ENCODE measurements around the gene ADD1.

Gene ADD1

DNA sequence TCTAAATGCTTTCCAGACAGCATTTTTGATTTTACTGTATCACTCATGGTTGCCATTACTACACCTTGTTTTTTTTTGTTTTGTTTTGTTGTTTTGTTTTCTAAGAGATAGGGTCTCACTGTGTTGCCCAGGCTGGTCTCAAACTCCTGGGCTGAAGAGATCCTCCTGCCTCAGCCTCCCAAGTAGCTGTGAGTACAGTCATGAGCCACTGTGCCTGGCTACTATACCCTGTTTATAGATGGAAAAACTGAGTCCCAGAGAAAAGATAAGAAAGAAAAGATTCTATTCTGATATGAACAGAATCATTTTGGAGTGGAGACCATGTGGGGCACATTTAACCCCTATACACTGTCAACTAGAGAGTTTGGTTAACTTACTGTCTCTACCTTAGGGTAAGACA lies 20.0 kb downstream of the ADD1 start:
- H3K4me3 ChIP-seq (replicated peaks; ENCODE audit: low read depth, low read length): no peak overlapping the region
- DNase-seq (ENCODE audit: low read depth): no peak
- TF ChIP-seq, protein P1, sequence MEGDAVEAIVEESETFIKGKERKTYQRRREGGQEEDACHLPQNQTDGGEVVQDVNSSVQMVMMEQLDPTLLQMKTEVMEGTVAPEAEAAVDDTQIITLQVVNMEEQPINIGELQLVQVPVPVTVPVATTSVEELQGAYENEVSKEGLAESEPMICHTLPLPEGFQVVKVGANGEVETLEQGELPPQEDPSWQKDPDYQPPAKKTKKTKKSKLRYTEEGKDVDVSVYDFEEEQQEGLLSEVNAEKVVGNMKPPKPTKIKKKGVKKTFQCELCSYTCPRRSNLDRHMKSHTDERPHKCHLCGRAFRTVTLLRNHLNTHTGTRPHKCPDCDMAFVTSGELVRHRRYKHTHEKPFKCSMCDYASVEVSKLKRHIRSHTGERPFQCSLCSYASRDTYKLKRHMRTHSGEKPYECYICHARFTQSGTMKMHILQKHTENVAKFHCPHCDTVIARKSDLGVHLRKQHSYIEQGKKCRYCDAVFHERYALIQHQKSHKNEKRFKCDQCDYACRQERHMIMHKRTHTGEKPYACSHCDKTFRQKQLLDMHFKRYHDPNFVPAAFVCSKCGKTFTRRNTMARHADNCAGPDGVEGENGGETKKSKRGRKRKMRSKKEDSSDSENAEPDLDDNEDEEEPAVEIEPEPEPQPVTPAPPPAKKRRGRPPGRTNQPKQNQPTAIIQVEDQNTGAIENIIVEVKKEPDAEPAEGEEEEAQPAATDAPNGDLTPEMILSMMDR (IDR thresholded peaks at IDR 0.05; ENCODE audit: low read length, missing control alignments): no peak

DNA sequence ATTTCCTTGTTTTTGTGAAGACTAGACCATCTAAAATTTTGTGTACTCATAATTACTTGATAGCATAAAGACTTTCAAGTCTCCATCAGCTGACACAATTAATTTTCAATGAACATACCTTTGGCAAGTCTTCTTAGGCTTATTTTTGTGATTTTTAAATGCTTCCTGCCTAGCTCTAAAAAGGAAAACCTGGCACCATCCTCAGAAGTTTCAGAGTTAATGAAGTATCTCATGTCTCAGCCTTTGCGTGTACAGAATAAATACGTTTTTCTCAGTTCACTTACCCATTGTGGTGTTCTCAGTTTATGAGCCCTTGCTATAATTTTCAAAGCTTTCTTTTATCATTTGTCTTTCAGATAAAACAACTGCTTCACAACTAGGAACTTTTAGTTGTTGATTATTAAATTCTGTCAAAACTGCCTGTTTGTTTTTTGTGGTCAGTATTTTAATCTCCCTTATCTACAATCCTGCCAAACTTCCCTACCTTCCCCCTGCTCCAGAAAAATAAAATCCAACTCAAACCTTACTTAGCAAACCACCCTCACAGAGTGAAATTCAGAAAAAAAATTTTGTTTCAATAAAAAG lies 21.6 kb downstream of the ADD1 start:
- DNase-seq (ENCODE audit: low read depth): no peak
- TF ChIP-seq, protein P1 (IDR thresholded peaks at IDR 0.05; ENCODE audit: low read length, missing control alignments): no peak
- no peak overlapping the region for H3K4me3 ChIP-seq (replicated peaks; ENCODE audit: low read depth, low read length)

DNA sequence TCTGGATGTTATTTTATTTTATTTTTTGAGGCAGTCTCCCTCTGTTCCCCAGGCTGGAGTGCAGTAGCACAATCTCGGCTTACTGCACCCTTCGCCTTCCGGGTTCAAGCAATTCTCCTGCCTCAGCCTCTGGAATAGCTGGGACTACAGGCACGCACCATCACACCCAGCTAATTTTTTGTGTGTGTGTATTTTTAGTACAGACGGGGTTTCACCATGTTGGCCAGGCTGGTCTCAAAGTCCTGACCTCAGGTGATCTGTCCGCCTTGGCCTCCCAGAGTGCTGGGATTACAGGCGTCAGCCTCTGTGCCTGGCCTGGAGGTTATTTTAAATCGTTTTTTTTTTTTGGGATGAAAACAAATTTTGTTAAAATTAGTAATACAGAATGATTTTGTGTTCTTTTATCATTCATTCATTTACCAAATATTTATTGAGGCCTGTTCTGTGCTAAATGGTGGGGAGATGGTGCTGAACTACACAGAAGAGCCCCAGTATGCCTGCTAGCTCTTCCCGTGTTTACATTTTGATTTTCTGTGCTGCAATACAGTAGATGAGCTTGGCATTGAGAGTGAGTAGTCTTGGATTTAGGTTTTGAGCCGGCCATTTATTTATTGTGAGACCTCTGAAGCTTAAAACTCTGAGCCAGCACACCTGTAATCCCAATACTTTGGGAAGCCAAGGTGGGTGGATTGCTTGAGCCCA lies 22.7 kb downstream of the ADD1 start:
- H3K4me3 ChIP-seq (replicated peaks; ENCODE audit: low read depth, low read length): no peak overlapping the region
- TF ChIP-seq, protein P1 (IDR thresholded peaks at IDR 0.05; ENCODE audit: low read length, missing control alignments): no peak
- DNase-seq (ENCODE audit: low read depth): no peak

DNA sequence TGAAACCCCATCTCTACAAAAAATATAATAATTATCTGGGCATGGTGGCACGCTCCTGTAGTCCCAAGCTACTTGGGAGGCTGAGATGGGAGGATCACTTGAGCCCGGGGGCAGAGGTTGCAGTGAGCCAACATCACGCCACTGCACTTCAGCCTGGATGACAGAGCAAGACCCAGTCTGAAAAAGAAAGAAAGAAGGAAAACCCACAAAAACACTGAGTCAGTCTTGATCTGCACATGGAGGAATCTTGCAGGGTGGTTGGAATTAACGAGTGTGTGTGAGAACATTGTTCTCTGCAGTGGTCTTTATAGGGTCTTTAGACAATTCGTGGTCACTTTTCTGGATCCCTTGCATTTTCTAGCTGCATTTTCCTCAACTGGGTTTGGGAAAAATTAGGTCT lies 23.2 kb downstream of the ADD1 start:
- no peak overlapping the region for H3K4me3 ChIP-seq (replicated peaks; ENCODE audit: low read depth, low read length)
- no peak for DNase-seq (ENCODE audit: low read depth)
- TF ChIP-seq, protein P1 (IDR thresholded peaks at IDR 0.05; ENCODE audit: low read length, missing control alignments): no peak

DNA sequence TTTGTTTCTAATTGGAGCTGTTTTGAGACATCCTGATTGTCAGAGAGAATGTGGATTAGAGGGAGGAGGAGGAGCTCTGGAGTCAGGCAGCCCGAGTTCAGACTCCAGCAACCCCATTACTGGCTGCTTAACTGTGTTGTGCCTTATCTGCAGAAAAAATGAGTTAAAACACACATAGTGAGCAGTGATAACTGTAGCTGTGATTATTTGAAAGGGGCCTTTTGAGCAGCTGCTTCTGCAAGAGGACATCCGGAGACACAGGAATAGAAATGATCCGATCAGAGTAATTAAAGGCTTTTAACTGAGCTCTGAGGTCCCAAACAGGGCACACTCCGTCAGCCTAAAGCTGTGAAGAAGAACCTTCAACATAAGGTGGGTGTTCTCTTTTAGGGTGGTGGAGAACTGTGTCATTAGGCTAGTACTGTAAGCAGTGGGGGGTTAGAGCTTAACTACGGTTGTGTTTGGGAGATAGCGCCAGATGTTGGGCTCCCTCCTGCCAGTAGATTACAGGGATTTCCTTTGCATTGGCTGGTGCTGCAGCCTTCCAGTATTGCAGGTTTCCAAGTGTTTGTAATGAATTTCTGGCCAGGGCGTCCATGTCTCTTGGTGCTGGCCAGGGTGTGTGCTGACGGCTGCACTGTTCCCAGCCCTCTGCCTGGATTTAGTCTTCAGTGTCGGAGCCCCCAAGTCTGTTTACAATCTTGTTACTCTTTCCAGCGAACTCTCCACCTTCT lies 24.3 kb downstream of the ADD1 start:
- H3K4me3 ChIP-seq (replicated peaks; ENCODE audit: low read depth, low read length): peak overlapping the region; percentile 45

DNA sequence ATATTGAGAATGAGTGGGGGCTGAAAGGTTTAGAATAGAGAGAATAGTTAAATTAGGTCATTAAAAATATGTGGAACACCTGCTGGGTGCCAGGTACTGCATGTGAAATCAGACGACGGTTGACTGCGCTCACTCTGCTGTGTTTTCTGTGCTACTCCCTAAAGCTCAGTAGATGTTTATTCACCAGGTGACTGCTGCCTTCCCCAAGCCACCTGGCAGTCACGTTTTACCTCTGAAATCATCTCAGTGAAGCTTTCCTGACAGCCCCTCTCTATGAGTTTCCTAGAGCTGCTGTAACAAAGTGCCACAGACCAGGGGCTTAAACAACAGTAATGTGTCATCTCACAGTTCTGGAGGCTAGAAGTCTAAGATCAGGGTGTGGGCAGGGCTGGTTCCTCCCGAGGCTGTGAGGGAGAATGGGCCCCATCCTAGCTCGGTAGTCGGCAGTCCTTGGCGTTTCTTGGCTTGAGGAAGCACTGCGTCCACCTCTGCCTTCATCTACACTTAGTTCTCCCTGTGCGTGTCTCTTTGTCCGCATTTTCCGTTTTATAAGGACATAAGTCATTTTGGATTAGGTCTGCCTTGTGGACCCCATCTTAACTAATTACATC lies 25.3 kb downstream of the ADD1 start:
- no peak for DNase-seq (ENCODE audit: low read depth)
- TF ChIP-seq, protein P1 (IDR thresholded peaks at IDR 0.05; ENCODE audit: low read length, missing control alignments): no peak
- H3K4me3 ChIP-seq (replicated peaks; ENCODE audit: low read depth, low read length): no peak overlapping the region

More for the DNA sequence above, 24.3 kb downstream of the ADD1 start:
- DNase-seq (ENCODE audit: low read depth): peak; percentile 48
- TF ChIP-seq, protein P1 (IDR thresholded peaks at IDR 0.05; ENCODE audit: low read length, missing control alignments): no peak

Data from fibroblast of pulmonary artery (primary cell).